IPS-18c (cell line): Measurements from ENCODE around the gene VILL.

Source experiments
- H3K4me3 ChIP-seq: 2 replicates; pipeline ENCODE4 v1.7.0; 2013; ENCODE audit warnings: low read depth, mild to moderate bottlenecking, low read length, moderate library complexity; ENCODE audit not compliant: insufficient read depth
- H3K9me3 ChIP-seq: one replicate; pipeline ENCODE4 v1.6.1; 2013; ENCODE audit warnings: mild to moderate bottlenecking, low read length, moderate library complexity; ENCODE audit not compliant: control insufficient read depth, insufficient read depth

The VILL gene

GRCh38 chr3:37991823-37992222 is 1.2 kb downstream of the VILL start:
- Histone ChIP-seq H3K4me3 (no peak overlapping the region), H3K9me3 (no peaks in the 10 kb centered on the region)

GRCh38 chr3:37992271-37993066 is 1.9 kb downstream of the VILL start:
- no peaks in the 10 kb centered on the region for H3K9me3 ChIP-seq
- no peak overlapping the region for H3K4me3 ChIP-seq

GRCh38 chr3:37993067-37993455 is 2.5 kb downstream of the VILL start:
- H3K4me3 ChIP-seq = no peak overlapping the region

GRCh38 chr3:37993460-37993819 is 2.9 kb downstream of the VILL start:
- H3K9me3 ChIP-seq = no peaks in the 10 kb centered on the region
- no peak overlapping the region; the same call in 1 of the 2 replicates for H3K4me3 ChIP-seq

More at GRCh38 chr3:37993067-37993455, 2.5 kb downstream of the VILL start:
- no peaks in the 10 kb centered on the region for H3K9me3 ChIP-seq

- H3K9me3 ChIP-seq = no peaks in the 10 kb centered on the region
- H3K4me3 ChIP-seq = peak overlapping the region; percentile 69
Observed at GRCh38 chr3:37993820-37994638, 3.4 kb downstream of the VILL start.

- peak overlapping the region; percentile 69 for H3K4me3 ChIP-seq
- H3K9me3 ChIP-seq = no peaks in the 10 kb centered on the region
Observed at GRCh38 chr3:37994639-37994972, 4.0 kb downstream of the VILL start.

- H3K4me3 ChIP-seq = no peak overlapping the region
- H3K9me3 ChIP-seq = no peaks in the 10 kb centered on the region
Observed at GRCh38 chr3:37995652-37996641, 5.4 kb downstream of the VILL start.

GRCh38 chr3:37996785-37997301 is 6.3 kb downstream of the VILL start:
- Histone ChIP-seq H3K4me3 (no peak overlapping the region), H3K9me3 (no peaks in the 10 kb centered on the region)

GRCh38 chr3:37997342-37997741 is 6.8 kb downstream of the VILL start:
- Histone ChIP-seq H3K4me3 (no peak overlapping the region), H3K9me3 (no peaks in the 10 kb centered on the region)

GRCh38 chr3:37997791-37998370 is 7.3 kb downstream of the VILL start:
- no peaks in the 10 kb centered on the region for H3K9me3 ChIP-seq
- H3K4me3 ChIP-seq = no peak overlapping the region

GRCh38 chr3:37999836-38000235 is 9.2 kb downstream of the VILL start:
- Histone ChIP-seq H3K9me3 (no peaks in the 10 kb centered on the region), H3K4me3 (no peak overlapping the region)

- no peak overlapping the region for H3K4me3 ChIP-seq
Observed at GRCh38 chr3:38000242-38000916, 9.8 kb downstream of the VILL start.

GRCh38 chr3:38000965-38001455 is 10.4 kb downstream of the VILL start:
- H3K9me3 ChIP-seq = no peaks in the 10 kb centered on the region
- H3K4me3 ChIP-seq = no peak overlapping the region

More at GRCh38 chr3:38000242-38000916, 9.8 kb downstream of the VILL start:
- H3K9me3 ChIP-seq = no peaks in the 10 kb centered on the region

- Histone ChIP-seq H3K4me3 (no peak overlapping the region), H3K9me3 (no peaks in the 10 kb centered on the region)
Observed at GRCh38 chr3:38001456-38002081, 11.0 kb downstream of the VILL start.

GRCh38 chr3:38002291-38002876 is 11.8 kb downstream of the VILL start:
- Histone ChIP-seq H3K4me3 (no peak overlapping the region), H3K9me3 (no peaks in the 10 kb centered on the region)
